Measurements from ENCODE around the gene TOP3A. TPM values are rescaled to one million over a fixed set of nuclear protein-coding genes. Genes with fewer than 3 reads are reported as not detected.
A peak's percentile ranks its signal among the peaks of the same experiment; 100 is the strongest.

Gene TOP3A
- total and polyA plus RNA-seq, 2 of the 13 experiments (the other 11 are each of a cell fraction or from before 2014, with no cell fraction given), result 16.9 to 36.8 TPM

DNA sequence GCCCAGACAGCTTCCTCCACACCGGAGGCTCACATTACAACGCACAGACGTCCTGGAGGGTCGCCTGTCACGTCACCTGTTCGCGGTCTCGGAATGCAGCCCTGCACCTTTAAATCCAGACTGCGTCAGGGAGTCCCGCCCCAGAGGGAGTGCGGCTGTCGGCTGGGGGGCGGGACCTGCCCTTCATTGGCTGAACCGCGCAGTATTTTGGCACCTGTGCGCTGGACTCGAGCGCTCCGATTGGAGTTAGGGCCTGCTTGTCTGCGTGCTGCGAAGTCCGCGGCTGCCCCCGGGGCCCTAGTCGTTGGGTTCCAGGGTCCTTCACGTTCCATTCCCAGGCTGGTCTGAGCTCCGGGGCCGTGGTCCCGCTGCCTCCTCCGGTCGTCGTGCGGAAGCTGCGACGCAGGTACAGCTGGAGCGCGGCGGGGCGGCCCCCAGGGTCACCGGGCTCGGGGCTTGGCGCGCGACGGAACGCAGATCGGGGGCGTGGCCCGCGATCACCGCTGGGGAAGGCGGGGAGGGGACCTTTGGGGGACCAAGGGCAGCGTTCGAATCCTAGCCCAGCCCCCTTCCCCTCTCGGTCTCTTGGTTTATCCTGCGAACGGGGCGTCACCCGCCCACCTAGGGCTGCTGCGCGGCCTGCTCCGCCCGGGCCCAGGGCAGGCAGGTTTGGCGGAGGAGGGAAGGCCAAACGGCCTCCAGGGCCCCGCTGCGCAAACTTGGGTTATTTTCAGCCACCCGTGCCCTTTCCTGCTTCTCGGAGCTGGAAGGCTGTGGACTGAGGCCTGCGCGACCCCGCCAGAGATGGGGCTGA lies 54.3 kb downstream of the TOP3A start, which contains the start of gene MIEF2 (continued):
- TF ChIP-seq ZNF326 (CRISPR knock-in tag; IDR thresholded peaks at IDR 0.05; ENCODE audit: borderline replicate concordance), result no peak
- peak; percentile 97 for TF ChIP-seq NFYC (CRISPR knock-in tag; IDR thresholded peaks at IDR 0.05)
- peak; percentile 23; the same call in 1 of the 2 replicates for TF ChIP-seq CHD2 (IDR thresholded peaks at IDR 0.05; ENCODE audit: low read depth, low read length)
- TF ChIP-seq PHF21A (CRISPR knock-in tag; IDR thresholded peaks at IDR 0.05), result peak; percentile 81
- no peak for TF ChIP-seq ZKSCAN5 (CRISPR knock-in tag; IDR thresholded peaks at IDR 0.05)
- TF ChIP-seq, protein P1, sequence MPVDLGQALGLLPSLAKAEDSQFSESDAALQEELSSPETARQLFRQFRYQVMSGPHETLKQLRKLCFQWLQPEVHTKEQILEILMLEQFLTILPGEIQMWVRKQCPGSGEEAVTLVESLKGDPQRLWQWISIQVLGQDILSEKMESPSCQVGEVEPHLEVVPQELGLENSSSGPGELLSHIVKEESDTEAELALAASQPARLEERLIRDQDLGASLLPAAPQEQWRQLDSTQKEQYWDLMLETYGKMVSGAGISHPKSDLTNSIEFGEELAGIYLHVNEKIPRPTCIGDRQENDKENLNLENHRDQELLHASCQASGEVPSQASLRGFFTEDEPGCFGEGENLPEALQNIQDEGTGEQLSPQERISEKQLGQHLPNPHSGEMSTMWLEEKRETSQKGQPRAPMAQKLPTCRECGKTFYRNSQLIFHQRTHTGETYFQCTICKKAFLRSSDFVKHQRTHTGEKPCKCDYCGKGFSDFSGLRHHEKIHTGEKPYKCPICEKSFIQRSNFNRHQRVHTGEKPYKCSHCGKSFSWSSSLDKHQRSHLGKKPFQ (CRISPR knock-in tag; IDR thresholded peaks at IDR 0.05; ENCODE audit: insufficient replicate concordance), result no peak
- TF ChIP-seq MED8 (CRISPR knock-in tag; IDR thresholded peaks at IDR 0.05; ENCODE audit: insufficient replicate concordance), result no peak
- TF ChIP-seq NR2F1 (CRISPR knock-in tag; IDR thresholded peaks at IDR 0.05), result 0 out of 4 replicates have a peak, but pooled peaks of 1 of the 2 experiments have one; percentile 7
- TF ChIP-seq FOXC1 (CRISPR knock-in tag; IDR thresholded peaks at IDR 0.05; ENCODE audit: borderline replicate concordance), result peak; percentile 97
- TF ChIP-seq, protein P2, sequence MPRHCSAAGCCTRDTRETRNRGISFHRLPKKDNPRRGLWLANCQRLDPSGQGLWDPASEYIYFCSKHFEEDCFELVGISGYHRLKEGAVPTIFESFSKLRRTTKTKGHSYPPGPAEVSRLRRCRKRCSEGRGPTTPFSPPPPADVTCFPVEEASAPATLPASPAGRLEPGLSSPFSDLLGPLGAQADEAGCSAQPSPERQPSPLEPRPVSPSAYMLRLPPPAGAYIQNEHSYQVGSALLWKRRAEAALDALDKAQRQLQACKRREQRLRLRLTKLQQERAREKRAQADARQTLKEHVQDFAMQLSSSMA (CRISPR knock-in tag; IDR thresholded peaks at IDR 0.05), result 0 out of 2 replicates have a peak, but pooled peaks have one; percentile 27
- TF ChIP-seq ZNF468 (CRISPR knock-in tag; IDR thresholded peaks at IDR 0.05), result peak; percentile 58; the same call in 1 of the 2 replicates
- TF ChIP-seq ARNT2 (CRISPR knock-in tag; IDR thresholded peaks at IDR 0.05; ENCODE audit: low read depth), result 0 out of 2 replicates have a peak, but pooled peaks have one; percentile 74
- TF ChIP-seq THAP11 (CRISPR knock-in tag; IDR thresholded peaks at IDR 0.05), result peak; percentile 83
- 0 out of 2 replicates have a peak, but pooled peaks have one; percentile 37 for TF ChIP-seq ELF4 (CRISPR knock-in tag; IDR thresholded peaks at IDR 0.05; ENCODE audit: borderline replicate concordance)
- peak; percentile 35; the same call in 1 of the 2 replicates for TF ChIP-seq ZNF678 (CRISPR knock-in tag; IDR thresholded peaks at IDR 0.05)
- TF ChIP-seq AGO2 (optimal IDR thresholded peaks at IDR 0.05; ENCODE audit: low read depth, low read length), result no peak
- TF ChIP-seq ADNP (CRISPR knock-in tag; IDR thresholded peaks at IDR 0.05), result 0 out of 2 replicates have a peak, but pooled peaks have one; percentile 2
- TF ChIP-seq JARID2 (CRISPR knock-in tag; IDR thresholded peaks at IDR 0.05; ENCODE audit: insufficient replicate concordance), result no peak
- no peak for TF ChIP-seq EP300 (IDR thresholded peaks at IDR 0.05; ENCODE audit: low read depth in 2 of 2, low read length in 2 of 2)
- no peak for TF ChIP-seq EP300 (CRISPR knock-in tag; IDR thresholded peaks at IDR 0.05; ENCODE audit: borderline replicate concordance)
- peak; percentile 59; the same call in 1 of the 2 replicates for TF ChIP-seq ZSCAN30 (CRISPR knock-in tag; IDR thresholded peaks at IDR 0.05)
- no peak for TF ChIP-seq HDAC6 (IDR thresholded peaks at IDR 0.05; ENCODE audit: low read depth, low read length)
- TF ChIP-seq, protein P3, sequence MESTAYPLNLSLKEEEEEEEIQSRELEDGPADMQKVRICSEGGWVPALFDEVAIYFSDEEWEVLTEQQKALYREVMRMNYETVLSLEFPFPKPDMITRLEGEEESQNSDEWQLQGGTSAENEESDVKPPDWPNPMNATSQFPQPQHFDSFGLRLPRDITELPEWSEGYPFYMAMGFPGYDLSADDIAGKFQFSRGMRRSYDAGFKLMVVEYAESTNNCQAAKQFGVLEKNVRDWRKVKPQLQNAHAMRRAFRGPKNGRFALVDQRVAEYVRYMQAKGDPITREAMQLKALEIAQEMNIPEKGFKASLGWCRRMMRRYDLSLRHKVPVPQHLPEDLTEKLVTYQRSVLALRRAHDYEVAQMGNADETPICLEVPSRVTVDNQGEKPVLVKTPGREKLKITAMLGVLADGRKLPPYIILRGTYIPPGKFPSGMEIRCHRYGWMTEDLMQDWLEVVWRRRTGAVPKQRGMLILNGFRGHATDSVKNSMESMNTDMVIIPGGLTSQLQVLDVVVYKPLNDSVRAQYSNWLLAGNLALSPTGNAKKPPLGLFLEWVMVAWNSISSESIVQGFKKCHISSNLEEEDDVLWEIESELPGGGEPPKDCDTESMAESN (CRISPR knock-in tag; conservative IDR thresholded peaks at IDR 0.05), result peak; percentile 68

Data from HepG2 (cell line).